GM08714 (cell line): ENCODE results near the gene PLCH1.

Source experiments
- H3K4me3 ChIP-seq: fragments of 200-500 bp; sonication (Bioruptor generic); 2 replicates; pipeline ENCODE4 v1.5.1; 2014; ENCODE audit warnings: mild to moderate bottlenecking, low read length, inconsistent platforms
- ZNF274 ChIP-seq: IDR thresholded peaks from 2 replicates; pipeline ENCODE4 v1.6.1; 2012; ENCODE audit warnings: mild to moderate bottlenecking, low read depth, low read length

The PLCH1 gene

DNA sequence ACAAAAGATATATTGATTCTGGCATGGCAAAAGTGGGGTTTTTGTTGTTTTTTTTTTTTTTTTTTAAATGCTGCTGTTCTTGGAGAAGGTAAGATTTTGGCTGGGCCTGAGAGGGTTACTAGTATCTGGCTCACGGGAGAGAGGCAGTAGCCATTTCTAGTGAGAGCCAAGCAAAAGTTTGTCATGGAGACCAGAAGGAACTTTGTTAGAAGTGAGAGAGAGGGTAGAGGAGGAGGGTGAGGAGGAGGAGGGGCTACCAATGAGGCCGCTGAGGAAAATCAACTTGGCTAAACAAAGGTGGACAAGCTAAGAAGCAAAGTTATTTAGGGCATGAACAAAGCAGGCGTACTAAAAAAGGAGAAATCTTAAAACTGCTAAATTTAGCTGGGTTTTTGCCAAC lies 402.5 kb downstream of the PLCH1 start:
- no peak overlapping the region for H3K4me3 ChIP-seq
- no peak for TF ChIP-seq ZNF274

DNA sequence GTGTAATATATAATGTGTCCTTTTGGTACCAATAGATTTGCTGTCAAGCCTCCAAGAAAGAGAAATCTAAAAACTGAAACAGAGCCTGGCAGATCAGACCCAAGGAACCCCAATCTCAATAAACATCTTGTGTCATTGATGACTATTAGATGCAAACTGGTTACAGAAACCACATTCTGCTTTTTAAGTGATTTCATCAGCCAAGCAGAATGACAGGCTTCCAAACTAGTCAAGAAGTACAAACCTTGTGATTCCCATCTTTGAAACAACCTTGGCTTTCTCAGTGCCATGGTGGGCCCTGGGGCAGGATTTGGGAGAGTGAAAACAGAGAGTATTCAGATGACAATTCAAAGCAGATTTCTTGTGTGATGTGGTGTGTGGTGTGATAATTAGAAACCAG lies 405.8 kb downstream of the PLCH1 start:
- no peak for TF ChIP-seq ZNF274
- H3K4me3 ChIP-seq, result no peak overlapping the region

DNA sequence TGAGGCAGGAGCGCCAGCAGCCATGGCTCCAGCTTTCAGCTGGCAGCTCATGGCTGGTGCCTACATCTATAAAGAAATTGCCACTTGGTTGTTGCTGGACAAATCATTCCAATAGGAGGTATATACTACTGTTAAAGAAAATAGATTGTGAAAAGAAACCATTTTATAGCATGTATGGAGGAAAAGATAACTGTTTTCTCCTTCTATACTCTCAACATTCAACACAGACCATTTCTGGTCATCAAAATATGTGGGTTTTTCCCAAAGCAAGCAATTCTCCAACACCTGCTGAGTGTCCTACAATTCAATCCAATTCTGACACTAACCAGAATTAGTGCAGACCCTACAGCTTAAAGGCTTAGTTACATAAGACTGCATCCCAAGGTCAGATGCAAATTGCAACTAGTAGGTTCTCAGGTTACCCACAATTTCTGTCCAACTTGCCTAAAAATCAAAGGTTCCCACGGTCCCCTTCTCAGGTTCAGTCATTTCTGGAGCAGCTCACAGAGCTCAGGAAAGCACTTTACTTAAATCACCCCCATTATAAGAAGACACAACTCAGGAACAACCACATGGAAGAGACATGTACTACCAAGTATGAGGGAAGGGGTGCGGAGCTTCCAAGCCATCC lies 409.0 kb downstream of the PLCH1 start:
- no peak for TF ChIP-seq ZNF274

DNA sequence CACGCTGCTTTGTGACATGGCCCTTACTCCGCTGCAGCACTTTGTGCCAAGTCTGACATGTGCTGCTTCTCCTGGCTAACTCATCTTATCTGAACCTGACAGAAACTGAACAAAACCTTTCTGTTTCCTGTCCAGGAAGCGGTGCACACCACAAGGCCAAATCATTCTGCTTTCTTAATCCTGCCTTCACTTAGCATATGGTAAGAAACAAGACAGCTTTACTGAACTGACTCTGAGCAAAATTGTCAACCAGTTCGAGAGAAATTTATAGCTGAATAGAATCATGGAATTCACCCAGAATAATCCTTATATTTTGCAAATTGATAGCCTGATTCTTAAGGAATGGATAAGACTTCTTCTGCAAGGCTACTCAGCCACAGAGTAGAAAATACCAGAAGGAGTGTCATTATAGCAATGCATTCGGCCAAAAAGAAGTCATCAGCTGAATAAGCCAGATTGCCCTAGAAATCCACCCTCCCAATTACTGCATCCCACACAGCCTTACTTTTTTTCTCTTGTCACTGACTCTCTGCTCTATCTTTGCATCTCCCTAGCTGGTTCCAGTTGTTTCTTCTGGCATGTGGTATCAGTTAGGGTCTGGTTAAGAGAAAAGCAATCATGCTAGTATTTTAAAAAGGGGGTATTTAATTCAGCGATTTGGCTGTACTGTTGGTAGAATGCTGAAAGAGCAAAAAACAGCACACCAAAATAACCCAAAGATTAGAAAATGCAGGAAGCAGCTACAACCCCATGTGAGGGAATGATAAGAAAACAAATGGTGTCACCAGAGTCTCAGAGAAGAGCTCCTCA lies 409.8 kb downstream of the PLCH1 start:
- no peak overlapping the region for H3K4me3 ChIP-seq

More for the DNA sequence above, 409.0 kb downstream of the PLCH1 start:
- no peak overlapping the region for H3K4me3 ChIP-seq

DNA sequence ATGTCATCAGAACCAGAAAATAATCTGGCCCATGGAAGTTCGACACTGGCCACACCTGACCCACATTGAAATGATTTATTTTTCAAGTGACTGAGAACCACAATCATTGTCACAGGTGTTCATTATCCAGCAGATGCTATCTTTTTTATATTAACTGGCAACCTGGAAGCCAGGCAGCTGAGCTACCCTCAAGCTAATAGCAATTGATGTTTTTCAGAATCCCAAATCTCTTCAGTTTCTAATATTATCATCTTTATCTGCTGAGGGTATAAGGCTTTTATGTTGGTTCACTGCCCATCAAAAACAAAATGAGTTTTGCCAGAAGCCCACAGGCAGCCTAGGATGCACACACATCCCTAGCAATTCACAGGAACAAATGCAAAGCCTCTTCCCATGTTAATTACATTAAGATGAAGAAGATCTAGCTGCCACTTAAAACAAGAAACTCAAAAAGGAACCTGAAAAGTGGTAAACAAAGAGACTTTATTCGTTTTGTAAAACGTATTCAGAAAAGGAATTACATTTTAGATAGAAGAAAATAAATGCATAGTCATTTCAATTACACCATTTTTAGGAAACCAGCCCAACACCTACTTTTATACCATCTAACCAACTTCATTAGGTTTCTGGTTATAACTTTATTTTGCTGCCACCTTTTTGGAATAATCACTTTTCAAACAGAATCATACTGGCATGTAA lies 410.5 kb downstream of the PLCH1 start:
- H3K4me3 ChIP-seq, result no peak overlapping the region
- TF ChIP-seq ZNF274, result no peak

More for the DNA sequence above, 409.8 kb downstream of the PLCH1 start:
- TF ChIP-seq ZNF274, result no peak

DNA sequence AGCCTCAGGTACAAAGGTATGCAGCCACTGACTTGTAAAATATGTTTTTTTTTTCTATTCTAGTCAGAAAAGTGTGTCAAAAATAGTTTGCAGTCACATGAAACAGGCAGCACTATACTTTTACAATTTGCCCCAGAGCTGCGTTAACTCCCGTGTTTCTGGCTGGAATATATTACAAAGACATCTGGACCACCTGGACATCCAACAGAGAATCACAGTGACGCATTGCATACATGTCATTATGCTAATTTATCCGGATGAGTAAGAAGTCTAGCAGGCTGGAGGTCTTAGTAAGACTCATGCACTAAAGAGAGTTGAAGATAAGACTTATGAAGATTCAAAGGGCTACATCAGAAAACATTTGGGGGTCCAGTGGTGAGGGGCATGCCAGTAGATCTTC lies 412.2 kb downstream of the PLCH1 start:
- TF ChIP-seq ZNF274, result no peak
- H3K4me3 ChIP-seq, result no peak overlapping the region

DNA sequence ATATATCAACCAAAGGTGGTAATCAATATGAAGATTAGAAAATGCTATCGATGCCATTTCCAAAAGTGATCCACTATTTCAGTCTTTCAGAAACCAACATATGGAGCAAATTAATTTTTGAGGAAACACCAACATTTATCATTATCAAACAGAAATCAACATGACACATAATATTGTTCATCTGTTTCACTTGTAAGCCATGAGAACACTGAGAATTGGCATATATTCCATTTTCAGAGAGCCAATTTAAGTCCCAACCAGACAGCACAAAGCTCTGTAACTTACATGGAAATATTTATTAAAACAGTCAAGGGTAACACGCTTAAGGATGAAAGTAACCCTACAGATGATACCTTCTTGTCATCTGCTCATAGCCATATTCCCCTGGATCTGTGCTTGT lies 413.8 kb downstream of the PLCH1 start:
- H3K4me3 ChIP-seq, result no peak overlapping the region
- no peak for TF ChIP-seq ZNF274

DNA sequence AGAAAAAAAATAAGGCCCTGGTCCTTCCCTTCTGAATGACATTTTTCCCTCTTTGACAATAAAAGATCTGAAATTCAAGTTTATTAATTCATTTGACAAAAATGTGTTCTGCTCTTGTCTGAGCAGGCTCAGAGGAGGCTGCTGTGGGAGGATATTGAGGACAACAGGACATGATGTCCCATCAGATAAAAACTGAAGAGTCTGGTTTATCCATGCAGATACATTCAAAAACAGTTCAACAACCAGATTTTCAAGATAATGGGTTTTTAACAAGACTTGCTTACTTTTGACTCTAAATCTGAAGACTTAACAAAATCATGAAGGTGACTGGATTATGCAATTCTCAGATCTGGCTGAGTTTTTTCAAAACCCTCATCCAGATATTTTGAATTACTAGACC lies 414.5 kb downstream of the PLCH1 start:
- no peak overlapping the region for H3K4me3 ChIP-seq
- no peak for TF ChIP-seq ZNF274

DNA sequence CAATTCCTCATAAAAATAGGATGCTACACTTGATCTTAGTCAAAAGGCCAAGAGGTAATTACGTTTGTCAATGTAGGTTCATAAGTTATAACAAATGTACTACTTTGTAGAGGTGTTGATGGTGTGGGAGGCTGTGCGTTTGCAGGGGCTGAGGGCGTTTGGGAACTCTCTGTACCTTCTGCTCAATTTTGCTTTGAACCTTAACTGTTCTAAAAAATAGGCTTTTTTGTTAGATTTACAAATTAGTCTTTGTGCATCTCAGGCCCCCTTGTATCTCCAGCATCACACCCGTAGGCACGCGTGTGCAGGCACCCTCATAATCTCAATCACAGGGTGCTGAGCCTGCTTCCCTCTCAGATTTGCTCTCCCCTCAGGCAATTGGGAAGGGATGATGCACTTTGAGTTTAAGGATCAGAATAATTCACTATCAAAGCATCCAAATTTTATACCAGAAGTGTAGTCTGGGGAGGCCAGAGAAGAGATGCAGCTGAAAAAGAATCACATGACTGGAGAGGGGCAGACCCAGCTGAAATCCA lies 415.3 kb downstream of the PLCH1 start:
- TF ChIP-seq ZNF274, result no peak
- H3K4me3 ChIP-seq, result no peak overlapping the region

DNA sequence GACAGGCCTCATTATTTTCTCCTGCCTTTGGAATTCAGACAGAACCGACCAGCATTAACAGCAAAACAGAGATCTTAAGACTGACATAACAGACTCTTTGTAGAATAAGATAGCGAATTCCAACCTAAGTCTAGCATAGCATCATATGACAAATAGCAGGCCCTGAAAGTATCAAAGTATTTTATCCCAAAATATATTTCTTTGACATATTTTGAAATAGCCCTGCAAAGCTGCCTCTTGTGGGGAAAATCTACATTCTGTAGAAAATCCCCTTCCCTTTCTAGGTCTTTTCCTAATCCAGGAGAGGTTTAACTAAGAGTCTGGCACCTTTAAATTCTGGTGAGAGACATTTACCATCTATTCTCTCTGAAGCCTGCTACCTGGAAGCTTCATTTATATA lies 417.0 kb downstream of the PLCH1 start:
- no peak overlapping the region for H3K4me3 ChIP-seq
- no peak for TF ChIP-seq ZNF274

DNA sequence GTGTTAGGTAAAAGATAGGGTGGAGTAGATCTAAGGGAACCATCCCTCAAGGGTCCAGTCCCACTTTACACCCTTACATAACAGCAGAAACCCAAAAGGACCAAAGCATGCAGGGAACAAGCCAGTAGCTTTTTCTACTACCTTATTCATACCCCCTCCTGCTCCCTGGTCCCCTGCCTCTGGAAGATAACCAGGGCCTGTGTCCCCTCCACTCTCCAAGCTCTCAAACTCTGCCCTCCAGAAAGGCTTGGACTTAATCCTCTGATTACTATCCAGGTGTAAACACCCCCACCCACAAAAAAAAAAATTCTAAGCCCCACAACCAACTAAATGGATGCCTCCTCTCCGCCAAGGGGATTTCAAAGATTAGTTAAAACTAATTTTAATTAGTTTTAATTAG lies 417.4 kb downstream of the PLCH1 start:
- TF ChIP-seq ZNF274, result no peak
- H3K4me3 ChIP-seq, result no peak overlapping the region

DNA sequence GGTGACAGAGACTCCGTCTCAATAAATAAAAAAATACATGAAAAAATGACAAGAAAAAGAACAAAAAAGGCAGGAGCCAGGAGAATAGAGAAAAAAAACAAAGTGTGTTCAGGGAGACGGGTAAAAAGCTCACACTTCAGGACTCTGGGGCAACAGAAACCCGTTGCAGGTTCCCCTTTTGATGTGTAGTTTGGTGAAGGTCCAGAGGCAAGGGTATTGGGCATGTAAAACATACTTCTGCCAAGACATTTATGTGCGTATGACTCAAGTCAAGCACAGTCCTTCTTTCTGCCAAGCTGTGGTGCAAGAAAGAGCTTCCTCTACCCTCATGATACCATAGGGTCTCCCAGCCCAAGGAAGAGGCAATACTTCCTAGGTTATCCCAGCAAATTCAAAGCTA lies 418.0 kb downstream of the PLCH1 start:
- no peak overlapping the region for H3K4me3 ChIP-seq
- no peak for TF ChIP-seq ZNF274

DNA sequence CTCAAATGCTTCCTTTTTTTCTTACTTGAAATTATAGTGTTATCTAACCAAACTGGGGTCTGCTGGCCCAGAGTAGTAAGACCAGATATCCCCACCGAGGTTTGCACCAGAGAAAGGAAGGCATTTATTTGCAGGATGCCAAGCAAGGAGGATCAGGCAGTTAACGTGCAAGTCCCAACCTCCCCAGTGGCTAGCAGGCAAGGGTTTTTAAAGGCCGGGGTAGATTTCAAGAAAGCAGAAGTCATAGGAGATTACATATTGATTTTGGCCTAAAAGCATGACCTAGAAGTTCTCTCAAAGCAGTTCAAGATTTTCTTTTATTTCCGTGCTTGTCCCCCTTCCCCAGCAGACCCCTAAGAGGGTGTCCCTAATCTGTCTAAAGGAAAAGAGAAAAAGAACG lies 418.6 kb downstream of the PLCH1 start:
- H3K4me3 ChIP-seq, result no peak overlapping the region
- no peak for TF ChIP-seq ZNF274
